Psoas muscle (tissue), 8 donors: ENCODE data around the gene SHFL. TPM values are rescaled to one million over a fixed set of nuclear protein-coding genes. Genes with fewer than 3 reads are reported as not detected.

Experiments used
- ATAC-seq, 4 donors: fragments of 200-7000 bp; cut with Tn5 transposase; one replicate each; pipeline ENCODE4 v1.9.1; 2020; ENCODE audit warnings: moderate library complexity in 3 of 4, mild to moderate bottlenecking in 2 of 4
- DNase-seq, 2 donors: peaks; one replicate each; pipeline ENCODE4 v3.0.0-alpha.2; 2020
- H3K27ac ChIP-seq: fragments of 200-600 bp; one replicate; pipeline ENCODE4 v1.8.0; 2022
- H3K27me3 ChIP-seq, 3 donors: fragments of 200-600 bp in 1 of 3; one replicate each; pipeline versions ENCODE4 v1.6.1 to v1.8.0; 2013 to 2022; ENCODE audit warnings: low read length in 2 of 3, mild to moderate bottlenecking in 2 of 3, moderate library complexity in 1 of 3; ENCODE audit not compliant: insufficient read depth in 3 of 3
- H3K36me3 ChIP-seq, 2 donors: fragments of 200-600 bp in 1 of 2; one replicate each; pipeline versions ENCODE4 v1.6.1 to v1.8.0; 2013 to 2022; ENCODE audit warnings: low read depth in 1 of 2, mild to moderate bottlenecking in 1 of 2, moderate library complexity in 1 of 2; ENCODE audit not compliant: insufficient read depth in 1 of 2
- H3K4me1 ChIP-seq: fragments of 200-600 bp; one replicate; pipeline ENCODE4 v1.8.0; 2022
- H3K4me3 ChIP-seq: fragments of 200-600 bp; one replicate; pipeline ENCODE4 v1.8.0; 2022; ENCODE audit warnings: mild to moderate bottlenecking
- H3K9me3 ChIP-seq: fragments of 200-600 bp; one replicate; pipeline ENCODE4 v1.8.0; 2022
- CTCF ChIP-seq: fragments of 200-600 bp; IDR thresholded peaks from one replicate; pipeline ENCODE4 v1.8.0; 2022; ENCODE audit warnings: antibody characterized with exemption
- WGBS, 3 donors: extraction: QIAGEN DNeasy Blood & Tissue Kit; methylation state at CpG; one replicate each; pipeline versions ENCODE4 v1.1.6 to v1.1.7; 2013; 5-methylcytosine and 5-hydroxymethylcytosine counted together
- intact Hi-C, 2 donors: fragments of 100-400 bp; cut with DNase I; formaldehyde crosslinking; loops; one replicate each; pipeline versions ENCODE4 v1.11.0 to v1.14.2; 2022
- polyA plus RNA-seq, 3 donors: library from polyadenylated mRNA; stranded (reverse); fragments of 200-250 nt; gene quantifications; one replicate each; pipeline ENCODE4 v1.2.3, GENCODE V29; 2013
- total RNA-seq, 4 donors: library from RNA; stranded (reverse); fragmentation: NEBNext Ultra II Directional in 2 of 4; extraction: Animal tissue kit (Norgen Biotek cat#: 25700) in 2 of 4; gene quantifications; one replicate each; pipeline versions ENCODE4 v1.2.1 to v1.2.4, GENCODE V29; 2021 to 2023
- donor health status: healthy with polysubstance abuse.
- donor health status: DM: no; HTN: no; CAD: no; lungs with moderate emphysema.
- donor health status: Bipolar disorder and iron deficiency.
- donor health status: healthy.
- donor health status: DM: yes; HTN: yes; CAD: no.
- donor health status: DM: no; HTN: no; CAD: no.
- donor health status: DM: no; HTN: no; CAD: no.
- donor health status: DM: yes; HTN: yes; CAD: no.

SHFL gene
- total and polyA plus RNA-seq, 7 donors: 2.9 to 5.7 (median 3.7) TPM

GRCh38 chr19:10083911-10084310 is 2.2 kb upstream of the SHFL start:
- TF ChIP-seq CTCF: no peak
- peaks cover 0 to 26% (median 10%) of the 10 kb centered on the region in 3 donors for H3K27me3 ChIP-seq
- no peak for ATAC-seq
- H3K4me3 ChIP-seq: no peak overlapping the region
- no peak overlapping the region for H3K27ac ChIP-seq
- H3K9me3 ChIP-seq: no peaks in the 10 kb centered on the region
- intact Hi-C loops: no loop called here
- DNase-seq: peak in 1 of 2 donors; percentile 4
- 71 to 84% (median 72%) methylated on average over 9 of the region's 9 CpGs for WGBS, 3 donors
- H3K36me3 ChIP-seq: no peaks in the 10 kb centered on the region
- no peaks in the 10 kb centered on the region for H3K4me1 ChIP-seq

- intact Hi-C loops: no loop called here
Measured at GRCh38 chr19:10084803-10085202, 1.3 kb upstream of the SHFL start.

GRCh38 chr19:10086591-10087192 is 575 bp downstream of the SHFL start:
- DNase-seq (peak in 1 of 2 donors; percentile 59), ATAC-seq (peak in 2 of 4 donors; percentile 16 to 24)
- Histone ChIP-seq H3K9me3 (no peaks in the 10 kb centered on the region), H3K36me3 (no peaks in the 10 kb centered on the region), H3K27ac (peak overlapping the region; percentile 62), H3K4me3 (peak overlapping the region; percentile 79), H3K4me1 (no peaks in the 10 kb centered on the region), H3K27me3 (peaks cover 0 to 26% (median 10%) of the 10 kb centered on the region in 3 donors)
- TF ChIP-seq CTCF: no peak
- 7 to 8% (median 8%) methylated on average over 28 to 43 of the region's 43 CpGs for WGBS, 3 donors
- intact Hi-C loops: no loop called here

More at GRCh38 chr19:10084803-10085202, 1.3 kb upstream of the SHFL start:
- no peak for TF ChIP-seq CTCF
- H3K4me1 ChIP-seq: no peaks in the 10 kb centered on the region
- no peaks in the 10 kb centered on the region for H3K36me3 ChIP-seq
- no peaks in the 10 kb centered on the region for H3K9me3 ChIP-seq
- DNase-seq (no peak), ATAC-seq (no peak)
- 54 to 61% (median 60%) methylated on average over 3 of the region's 3 CpGs for WGBS, 3 donors
- no peak overlapping the region for H3K27ac ChIP-seq
- peaks cover 0 to 26% (median 10%) of the 10 kb centered on the region in 3 donors for H3K27me3 ChIP-seq
- no peak overlapping the region for H3K4me3 ChIP-seq

- H3K9me3 ChIP-seq: no peaks in the 10 kb centered on the region
- no peaks in the 10 kb centered on the region for H3K4me1 ChIP-seq
- peak overlapping the region; percentile 79 for H3K4me3 ChIP-seq
- H3K36me3 ChIP-seq: no peaks in the 10 kb centered on the region
- ATAC-seq (no peak), DNase-seq (peak in 1 of 2 donors; percentile 19)
- WGBS, 3 donors: 86 to 88% (median 87%) methylated on average over 18 of the region's 18 CpGs
- TF ChIP-seq CTCF: no peak
- intact Hi-C loops: no loop called here
- H3K27me3 ChIP-seq: peaks cover 0 to 26% (median 10%) of the 10 kb centered on the region in 3 donors
- no peak overlapping the region for H3K27ac ChIP-seq
Measured at GRCh38 chr19:10087296-10088061, 1.4 kb downstream of the SHFL start.
